IPS-20b (cell line): ENCODE measurements around the gene RELN.
"Not testable (repeated sequence)": the region's sequence is repeated elsewhere in the genome, so short reads cannot be mapped to it uniquely, and the experiment has no call there.

ENCODE experiments used
- H3K27ac ChIP-seq: one replicate; pipeline ENCODE4 v1.5.1; 2013; ENCODE audit warnings: low read length
- H3K27me3 ChIP-seq: 2 replicates; pipeline ENCODE4 v1.6.1; 2013; ENCODE audit warnings: mild to moderate bottlenecking, low read length, inconsistent platforms; ENCODE audit not compliant: insufficient read depth
- H3K36me3 ChIP-seq: 2 replicates; pipeline ENCODE4 v1.6.1; 2013; ENCODE audit warnings: low read depth, mild to moderate bottlenecking, inconsistent platforms, low read length, moderate library complexity; ENCODE audit not compliant: insufficient read depth
- H3K4me1 ChIP-seq: 2 replicates; pipeline ENCODE4 v1.6.1; 2013; ENCODE audit warnings: mild to moderate bottlenecking, control low read depth, inconsistent platforms, low read length, moderate library complexity; ENCODE audit not compliant: insufficient read depth
- H3K4me3 ChIP-seq: 2 replicates; pipeline ENCODE4 v1.5.1; 2013; ENCODE audit warnings: mild to moderate bottlenecking, low read length, inconsistent platforms
- H3K9ac ChIP-seq: 2 replicates; pipeline ENCODE4 v1.6.1; 2013; ENCODE audit warnings: low read depth, mild to moderate bottlenecking, inconsistent platforms, low read length, moderate library complexity
- H3K9me3 ChIP-seq: 2 replicates; pipeline ENCODE4 v1.6.1; 2013; ENCODE audit warnings: mild to moderate bottlenecking, low read depth, low read length, inconsistent platforms; ENCODE audit not compliant: insufficient read depth

The RELN gene

DNA sequence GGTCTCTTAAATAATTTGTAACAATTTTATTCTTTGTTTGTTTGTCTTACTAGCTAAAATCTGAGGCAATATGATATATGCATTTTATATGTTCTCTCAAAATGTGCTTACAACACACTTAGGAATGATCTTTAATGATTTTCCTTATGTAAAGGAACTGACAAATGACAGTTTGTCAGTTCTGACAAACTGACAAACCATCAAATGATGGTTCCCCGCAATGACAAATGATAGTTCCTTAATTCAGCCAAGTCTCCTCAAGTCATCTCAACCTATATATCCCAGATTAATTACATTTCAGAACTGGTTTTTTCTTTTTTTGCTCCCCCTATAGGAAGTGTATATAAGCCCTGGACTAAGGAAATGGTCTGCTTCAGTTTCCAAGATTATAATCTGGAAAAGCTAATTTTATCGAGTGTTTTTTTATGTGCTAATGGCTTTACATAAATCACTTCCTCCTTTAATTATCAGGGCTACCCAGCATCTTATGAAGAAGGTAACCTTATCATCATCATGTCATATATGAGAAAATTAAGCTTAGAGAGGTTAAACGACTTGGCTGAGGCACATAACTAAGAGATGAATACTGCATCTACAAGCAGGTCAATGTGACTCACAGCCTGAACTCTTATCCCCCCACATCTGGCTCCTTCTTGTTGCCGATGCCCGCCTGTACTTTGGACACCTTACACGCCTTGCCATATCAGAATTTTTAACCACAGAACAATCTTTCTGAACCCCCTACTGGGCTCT lies 75.1 kb downstream of the RELN start:
- H3K27ac ChIP-seq: no peak overlapping the region
- no peaks in the 10 kb centered on the region for H3K4me1 ChIP-seq
- H3K27me3 ChIP-seq: no peaks in the 10 kb centered on the region
- H3K9me3 ChIP-seq: no peaks in the 10 kb centered on the region
- H3K36me3 ChIP-seq: no peaks in the 10 kb centered on the region
- no peak overlapping the region for H3K4me3 ChIP-seq
- no peak overlapping the region for H3K9ac ChIP-seq

DNA sequence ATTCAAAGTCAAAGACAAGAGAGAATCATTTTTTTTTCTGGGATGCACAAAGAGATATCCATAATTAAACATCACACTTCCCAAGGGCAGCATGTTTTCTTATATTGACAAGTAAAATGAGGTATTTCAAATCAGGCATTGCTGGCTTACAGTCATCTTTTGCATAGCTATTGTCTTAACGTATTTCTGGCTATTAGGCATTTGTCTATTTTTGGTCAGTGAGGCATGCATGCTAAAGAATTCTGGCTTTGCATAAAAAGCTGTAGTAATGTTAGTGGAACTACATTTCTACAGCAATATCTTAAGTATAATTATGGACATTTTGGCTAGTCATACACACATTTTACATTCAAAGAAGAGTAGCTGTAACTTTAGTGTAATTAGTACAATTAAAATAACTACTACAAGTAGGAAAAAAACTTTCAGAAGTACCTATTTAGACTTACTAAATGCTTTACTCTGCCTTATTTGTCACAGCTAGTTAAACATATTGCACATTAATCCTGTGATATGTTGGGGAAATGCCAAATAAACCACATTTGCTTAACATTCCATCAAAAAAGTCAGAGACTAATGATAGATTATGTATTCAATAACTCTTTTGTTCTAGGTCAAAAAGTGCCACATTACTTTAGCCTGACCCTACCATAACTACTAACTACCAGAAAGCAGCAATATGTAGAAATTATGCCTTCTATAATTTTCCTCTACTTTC lies 76.4 kb downstream of the RELN start:
- Histone ChIP-seq H3K27me3 (no peaks in the 10 kb centered on the region), H3K36me3 (no peaks in the 10 kb centered on the region), H3K4me3 (no peak overlapping the region), H3K27ac (no peak overlapping the region), H3K9ac (no peak overlapping the region), H3K4me1 (no peaks in the 10 kb centered on the region), H3K9me3 (no peaks in the 10 kb centered on the region)

DNA sequence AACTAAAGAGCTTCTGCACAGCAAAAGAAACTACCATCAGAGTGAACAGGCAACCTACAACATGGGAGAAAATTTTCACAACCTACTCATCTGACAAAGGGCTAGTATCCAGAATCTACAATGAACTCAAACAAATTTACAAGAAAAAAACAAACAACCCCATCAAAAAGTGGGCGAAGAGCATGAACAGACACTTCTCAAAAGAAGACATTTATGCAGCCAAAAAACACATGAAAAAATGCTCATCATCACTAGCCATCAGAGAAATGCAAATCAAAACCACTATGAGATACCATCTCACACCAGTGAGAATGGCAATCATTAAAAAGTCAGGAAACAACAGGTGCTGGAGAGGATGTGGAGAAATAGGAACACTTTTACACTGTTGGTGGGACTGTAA lies 78.4 kb downstream of the RELN start:
- H3K4me1 ChIP-seq, H3K9me3 ChIP-seq, H3K27me3 ChIP-seq, H3K27ac ChIP-seq, H3K9ac ChIP-seq, H3K36me3 ChIP-seq, H3K4me3 ChIP-seq: not testable (repeated sequence)

DNA sequence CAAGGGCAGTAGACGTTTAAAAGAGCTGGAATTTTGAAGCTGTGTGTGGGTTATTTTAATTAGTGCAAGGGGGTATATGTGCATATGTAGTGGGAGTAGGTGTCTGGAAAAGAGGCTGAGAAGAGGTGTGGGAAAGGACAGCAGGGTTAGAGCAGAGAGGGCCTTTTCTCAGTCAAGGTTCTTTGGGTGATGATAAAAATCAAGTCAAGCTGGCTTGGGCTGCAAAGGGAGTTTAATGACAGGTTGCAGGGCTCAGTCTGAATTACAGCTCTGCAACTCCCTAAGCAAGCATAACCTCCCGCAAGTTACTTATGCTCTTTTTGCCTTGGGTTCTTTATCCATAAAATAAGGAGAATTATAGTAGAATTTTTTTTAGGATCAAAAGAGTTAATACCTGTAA lies 83.5 kb downstream of the RELN start:
- Histone ChIP-seq H3K27me3 (no peaks in the 10 kb centered on the region), H3K36me3 (no peaks in the 10 kb centered on the region), H3K4me3 (no peak overlapping the region), H3K27ac (no peak overlapping the region), H3K9ac (no peak overlapping the region), H3K9me3 (no peaks in the 10 kb centered on the region), H3K4me1 (no peaks in the 10 kb centered on the region)

DNA sequence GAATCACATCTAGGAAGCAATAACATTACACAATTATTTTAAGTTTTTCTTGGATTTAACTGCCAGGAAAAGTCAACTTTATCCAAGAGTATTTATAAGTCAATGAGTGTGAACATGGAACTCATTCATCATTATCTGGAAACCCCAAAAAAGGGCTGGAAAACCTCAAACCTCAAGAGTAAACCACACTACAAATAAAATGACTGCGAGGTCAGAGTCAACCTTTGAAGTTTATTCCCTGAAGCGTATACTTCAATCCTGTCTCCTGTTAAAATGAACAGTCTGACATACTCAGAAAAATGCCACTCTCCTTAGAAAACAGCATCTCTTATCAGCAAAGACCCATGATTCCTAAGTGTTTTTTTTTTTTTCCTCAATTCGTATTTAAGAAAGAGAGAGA lies 86.5 kb downstream of the RELN start:
- H3K4me3 ChIP-seq: no peak overlapping the region
- H3K27me3 ChIP-seq: no peaks in the 10 kb centered on the region
- H3K4me1 ChIP-seq: no peaks in the 10 kb centered on the region
- H3K9ac ChIP-seq: no peak overlapping the region
- no peaks in the 10 kb centered on the region for H3K9me3 ChIP-seq
- no peak overlapping the region for H3K27ac ChIP-seq
- H3K36me3 ChIP-seq: no peaks in the 10 kb centered on the region

DNA sequence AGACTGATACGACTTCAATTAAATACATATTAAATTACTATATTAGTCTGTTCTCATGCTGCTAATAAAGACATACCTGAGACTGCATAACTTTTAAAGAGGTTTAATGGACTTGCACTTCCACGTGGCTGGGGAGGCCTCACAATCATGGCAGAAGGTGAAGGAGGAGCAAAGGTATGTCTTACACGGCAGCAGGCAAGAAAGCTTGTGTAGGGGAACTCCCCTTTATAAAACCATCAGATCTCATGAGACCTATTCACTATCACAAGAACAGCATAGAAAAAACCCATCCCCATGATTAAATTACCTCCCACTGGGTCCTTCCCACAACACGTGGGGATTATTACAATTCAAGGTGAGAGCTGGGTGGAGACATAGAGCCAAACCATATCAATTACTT lies 92.6 kb downstream of the RELN start:
- not testable (repeated sequence) for H3K9ac ChIP-seq, H3K36me3 ChIP-seq, H3K27ac ChIP-seq, H3K4me1 ChIP-seq, H3K4me3 ChIP-seq, H3K9me3 ChIP-seq, H3K27me3 ChIP-seq

DNA sequence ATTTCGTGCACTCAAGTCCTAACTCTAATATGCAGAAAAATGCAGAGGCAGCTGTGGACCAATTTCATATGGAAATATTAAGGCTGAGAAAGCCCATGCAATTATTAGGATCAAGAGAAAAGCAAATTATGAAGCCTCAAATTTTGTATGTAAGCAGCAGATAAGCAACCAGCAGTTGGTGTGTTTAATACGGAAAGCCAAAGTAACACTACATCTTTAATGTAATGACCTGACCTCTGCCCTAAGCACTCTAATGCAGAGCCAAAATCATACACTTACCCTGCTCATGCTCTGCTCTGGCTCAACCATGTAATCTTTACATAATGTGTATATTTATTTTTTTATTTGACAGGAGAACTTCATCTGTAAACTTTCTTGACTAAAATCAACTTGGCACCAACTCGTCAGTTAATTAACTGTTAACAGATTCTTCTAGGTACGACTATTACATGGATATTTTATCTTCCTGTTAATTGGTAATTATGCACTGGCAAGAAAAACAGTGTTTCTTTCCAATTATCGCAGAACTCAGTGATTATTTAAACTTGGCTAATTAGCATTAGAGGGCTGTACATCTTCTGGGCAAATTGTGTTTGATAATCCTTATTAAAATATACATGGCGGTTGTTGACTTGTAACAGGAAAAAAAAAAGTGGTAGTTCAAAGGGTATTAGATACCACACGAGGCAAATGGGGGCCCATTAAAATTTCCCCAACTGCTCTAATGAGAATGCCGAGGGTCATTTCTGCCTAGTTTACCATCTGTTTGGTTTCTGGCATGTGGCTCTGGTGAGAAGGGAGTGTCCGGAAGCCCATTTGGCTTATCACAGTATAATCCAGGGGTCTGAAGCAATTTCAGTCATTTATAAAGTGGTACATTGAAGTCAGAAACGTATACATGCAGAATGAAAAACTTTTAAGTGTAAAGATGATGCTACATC lies 94.5 kb downstream of the RELN start:
- H3K36me3 ChIP-seq: no peaks in the 10 kb centered on the region
- H3K4me1 ChIP-seq: no peaks in the 10 kb centered on the region
- no peak overlapping the region for H3K27ac ChIP-seq
- H3K9ac ChIP-seq: no peak overlapping the region
- H3K9me3 ChIP-seq: no peaks in the 10 kb centered on the region
- no peak overlapping the region for H3K4me3 ChIP-seq
- no peaks in the 10 kb centered on the region for H3K27me3 ChIP-seq

DNA sequence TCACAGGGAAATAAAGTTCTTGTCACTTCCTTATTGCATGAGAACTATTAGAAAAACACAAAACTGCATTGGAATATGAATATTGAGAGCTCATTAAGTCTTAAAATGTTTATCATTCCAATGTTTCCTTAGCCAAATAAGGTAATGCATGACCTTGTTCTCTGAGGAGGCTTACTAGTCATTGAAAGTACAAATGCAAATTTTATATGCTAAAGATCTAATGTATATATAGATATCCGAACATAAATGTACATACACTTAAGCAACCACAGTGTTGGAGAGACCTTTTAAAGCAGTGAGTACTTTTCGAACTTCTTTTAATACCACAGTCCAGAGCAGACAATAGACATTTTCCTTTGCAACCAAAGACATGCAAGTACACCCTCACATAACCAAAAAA lies 96.1 kb downstream of the RELN start:
- Histone ChIP-seq H3K27ac (no peak overlapping the region), H3K4me3 (no peak overlapping the region), H3K4me1 (no peaks in the 10 kb centered on the region), H3K36me3 (no peaks in the 10 kb centered on the region), H3K9ac (no peak overlapping the region), H3K9me3 (no peaks in the 10 kb centered on the region), H3K27me3 (no peaks in the 10 kb centered on the region)

DNA sequence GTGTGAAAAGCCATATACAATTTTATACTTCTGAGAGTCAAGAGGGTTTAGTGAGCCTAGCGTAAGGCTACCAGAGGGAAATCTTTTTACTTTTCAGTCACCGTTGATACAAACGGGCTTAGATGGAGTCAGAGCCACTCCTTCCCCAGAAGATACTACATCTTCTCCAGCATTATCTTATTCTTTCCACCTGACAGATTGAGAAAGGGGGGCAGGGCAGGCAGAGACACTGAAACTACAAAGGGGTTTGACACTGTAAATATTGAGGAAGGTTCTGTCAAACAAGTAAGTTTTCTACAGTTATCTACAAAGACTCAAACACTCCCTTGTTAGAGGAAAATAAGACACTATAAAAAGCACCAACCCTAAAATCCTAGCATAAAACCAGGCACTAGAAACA lies 100.0 kb downstream of the RELN start:
- H3K27ac ChIP-seq: no peak overlapping the region
- no peak overlapping the region for H3K4me3 ChIP-seq
- H3K36me3 ChIP-seq: no peaks in the 10 kb centered on the region
- H3K9ac ChIP-seq: no peak overlapping the region
- no peaks in the 10 kb centered on the region for H3K9me3 ChIP-seq
- no peaks in the 10 kb centered on the region for H3K4me1 ChIP-seq
- no peaks in the 10 kb centered on the region for H3K27me3 ChIP-seq

DNA sequence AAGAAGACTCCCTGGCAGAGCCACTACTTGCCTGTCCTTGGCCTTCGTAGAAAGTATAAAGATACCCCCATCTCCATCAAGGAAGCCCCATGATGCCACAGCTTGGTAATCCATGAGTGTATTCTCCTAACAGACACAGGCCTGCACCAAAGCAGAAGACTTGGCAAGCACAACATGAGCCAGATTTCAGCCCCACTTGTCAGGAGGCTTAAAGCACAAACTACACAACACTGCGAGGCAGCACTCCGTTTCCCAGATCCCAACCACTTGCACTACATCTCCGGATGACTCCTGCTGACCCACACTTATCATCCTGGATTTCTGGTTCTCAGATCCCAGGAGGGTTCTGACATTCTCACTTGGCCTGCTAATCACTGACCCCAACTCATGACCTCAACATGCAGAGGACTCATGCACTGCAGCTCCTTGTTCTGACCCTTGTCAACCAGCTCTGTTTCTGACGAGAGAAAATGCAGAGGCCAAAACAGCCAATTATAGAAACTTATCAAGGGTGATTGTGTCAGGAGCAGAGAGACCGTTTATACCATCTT lies 100.8 kb downstream of the RELN start:
- no peak overlapping the region for H3K4me3 ChIP-seq
- no peaks in the 10 kb centered on the region for H3K4me1 ChIP-seq
- H3K27me3 ChIP-seq: no peaks in the 10 kb centered on the region
- no peaks in the 10 kb centered on the region for H3K36me3 ChIP-seq
- no peak overlapping the region for H3K9ac ChIP-seq
- no peak overlapping the region for H3K27ac ChIP-seq
- no peaks in the 10 kb centered on the region for H3K9me3 ChIP-seq

DNA sequence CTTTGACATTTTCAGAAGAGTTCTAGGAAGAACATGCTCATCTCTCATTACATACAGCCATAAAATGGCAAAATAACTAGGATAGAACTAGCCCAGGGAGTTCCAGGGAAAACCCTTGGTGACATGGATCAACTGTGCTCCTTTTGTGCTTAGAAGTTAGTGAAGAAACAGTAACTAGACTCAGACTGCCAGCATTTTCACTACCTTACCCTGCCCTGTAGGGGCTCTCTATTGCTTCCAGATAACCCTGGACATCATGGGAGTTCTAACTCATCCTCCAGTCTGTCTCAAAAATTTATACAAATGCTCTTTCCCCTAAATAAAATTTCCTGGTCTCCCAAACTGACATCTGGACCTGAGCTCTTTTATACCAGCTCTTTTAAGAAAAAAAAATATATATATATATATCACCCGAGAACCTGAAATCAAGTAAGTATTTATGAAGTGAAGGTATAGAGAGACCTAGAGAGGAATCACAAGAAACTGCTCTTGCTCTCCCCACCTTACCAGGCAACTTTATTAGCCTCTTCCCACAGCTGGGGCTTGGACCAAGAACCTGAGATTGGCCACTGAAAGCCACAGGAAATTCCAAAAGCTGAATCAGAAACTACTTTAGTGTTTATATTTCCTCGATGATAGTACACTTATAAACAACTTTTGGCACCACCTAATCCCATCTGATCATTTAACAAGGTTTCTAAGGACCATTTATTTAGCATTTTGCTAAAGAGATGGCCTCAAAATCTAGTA lies 101.4 kb downstream of the RELN start:
- Histone ChIP-seq H3K9me3 (no peaks in the 10 kb centered on the region), H3K36me3 (no peaks in the 10 kb centered on the region), H3K4me1 (no peaks in the 10 kb centered on the region), H3K27ac (no peak overlapping the region), H3K9ac (no peak overlapping the region), H3K4me3 (no peak overlapping the region), H3K27me3 (no peaks in the 10 kb centered on the region)
